Fibroblast of lung (primary cell): ENCODE data around the gene CHN1. TPM values are rescaled to one million over a fixed set of nuclear protein-coding genes. Genes with fewer than 3 reads are reported as not detected.

Experiments
- DNase-seq, 2 donors: peaks; one replicate each; pipeline versions ENCODE4 v3.0.0 to v3.0.0-alpha.2; 2010; ENCODE audit warnings: low read depth in 2 of 2
- H2AFZ ChIP-seq: 2 replicates; pipeline ENCODE4 v1.5.1; 2012; ENCODE audit warnings: low read length, control low read depth, inconsistent platforms
- H3K27ac ChIP-seq: 2 replicates; pipeline ENCODE4 v1.5.1; 2011; ENCODE audit warnings: low read length, control low read depth; ENCODE audit not compliant: insufficient read depth
- H3K27me3 ChIP-seq: 2 replicates; pipeline ENCODE4 v1.5.1; 2011; ENCODE audit warnings: mild to moderate bottlenecking, low read length; ENCODE audit not compliant: control insufficient read depth, insufficient read depth
- H3K36me3 ChIP-seq: 2 replicates; pipeline ENCODE4 v1.5.1; 2011; ENCODE audit warnings: low read length; ENCODE audit not compliant: control insufficient read depth, insufficient read depth
- H3K4me1 ChIP-seq: 2 replicates; pipeline ENCODE4 v1.5.1; 2011; ENCODE audit warnings: low read length; ENCODE audit not compliant: control insufficient read depth, insufficient read depth; ENCODE audit errors: extremely low read depth
- H3K4me2 ChIP-seq: 2 replicates; pipeline ENCODE4 v1.5.1; 2011; ENCODE audit warnings: low read length, control low read depth; ENCODE audit not compliant: insufficient read depth; ENCODE audit errors: extremely low read depth
- H3K4me3 ChIP-seq, 4 experiments: fragments of 200-600 bp in 1 of 4; sonication (generic) in 1 of 4; replicated peaks in 1 of 4; 2 replicates each; pipeline ENCODE4 v1.5.1; 2011 to 2016; ENCODE audit warnings: low read length in 4 of 4, low read depth in 3 of 4, mild to moderate bottlenecking in 3 of 4, control low read depth in 2 of 4, inconsistent platforms in 1 of 4, mixed read lengths in 1 of 4; ENCODE audit not compliant: insufficient read depth in 1 of 4; ENCODE audit errors: control extremely low read depth in 1 of 4
- H3K79me2 ChIP-seq: 2 replicates; pipeline ENCODE4 v1.5.1; 2012; ENCODE audit warnings: mild to moderate bottlenecking, low read length, inconsistent platforms; ENCODE audit not compliant: control insufficient read depth, insufficient read depth
- H3K9ac ChIP-seq: 2 replicates; pipeline ENCODE4 v1.5.1; 2011; ENCODE audit warnings: mild to moderate bottlenecking, low read length, control low read depth; ENCODE audit not compliant: insufficient read depth
- H3K9me3 ChIP-seq: 2 replicates; pipeline ENCODE4 v1.5.1; 2012; ENCODE audit warnings: low read depth, low read length; ENCODE audit not compliant: control insufficient read depth, insufficient read depth
- H4K20me1 ChIP-seq: 2 replicates; pipeline ENCODE4 v1.5.1; 2011; ENCODE audit warnings: low read length; ENCODE audit not compliant: control insufficient read depth, insufficient read depth; ENCODE audit errors: extremely low read depth
- CTCF ChIP-seq, 2 donors: IDR thresholded peaks in 1 of 2; conservative IDR thresholded peaks in 1 of 2; 1 replicate in 1 of 2; 2 replicates in 1 of 2; pipeline ENCODE4 v1.5.1; 2011 to 2012; ENCODE audit warnings: low read length in 2 of 2, control low read depth in 1 of 2, inconsistent platforms in 1 of 2, low read depth in 1 of 2, mild to moderate bottlenecking in 1 of 2
- EZH2 ChIP-seq: IDR thresholded peaks from 2 replicates; pipeline ENCODE4 v1.5.1; 2012; ENCODE audit warnings: low read length, control low read depth, mild to moderate bottlenecking; ENCODE audit errors: missing control alignments
- polyA plus RNA-seq, 2 donors: library from polyadenylated mRNA; depleted of rRNA in 1 of 2; stranded (reverse) in 1 of 2; unstranded in 1 of 2; fragments of >200 nt; gene quantifications; 2 replicates each; pipeline ENCODE4 v1.2.1, GENCODE V29; 2011 to 2012; ENCODE audit warnings: missing spikeins in 1 of 2
- total RNA-seq: library from RNA; depleted of rRNA; stranded (reverse); fragments of >200 nt; gene quantifications from 2 replicates; pipeline ENCODE4 v1.2.1, GENCODE V29; 2014

Gene CHN1
- total and polyA plus RNA-seq, 2 donors (not counting 1 experiment from before 2014, with no cell fraction given), result 203 to 904 TPM

GRCh38 chr2:174846941-174847938, 157.9 kb downstream of the CHN1 start:
- H3K36me3 ChIP-seq, result no peaks in the 10 kb centered on the region
- H3K9ac ChIP-seq, result peak overlapping the region; percentile 60
- H3K27ac ChIP-seq, result peak overlapping the region; percentile 77
- TF ChIP-seq EZH2 (no peak), CTCF (conservative IDR thresholded peaks at IDR 0.05 in 1 of 2, IDR thresholded peaks at IDR 0.05 in 1 of 2; ENCODE audit: low read depth in 1 of 2, low read length in 2 of 2) (no peak)
- peak; percentile 97 to 98 for DNase-seq
- H3K4me3 ChIP-seq, result peak overlapping the region; percentile 58 to 92 (median 70)
- H4K20me1 ChIP-seq, result no peaks in the 10 kb centered on the region
- H3K4me2 ChIP-seq, result peak overlapping the region; percentile 79
- H3K4me1 ChIP-seq, result no peaks in the 10 kb centered on the region
- H3K27me3 ChIP-seq, result no peaks in the 10 kb centered on the region
- H3K79me2 ChIP-seq, result peaks cover 51% of the 10 kb centered on the region
- H3K9me3 ChIP-seq, result no peaks in the 10 kb centered on the region
- no peak overlapping the region for H2AFZ ChIP-seq

GRCh38 chr2:174846218-174846617, 159.0 kb downstream of the CHN1 start:
- peaks cover 2% of the 10 kb centered on the region for H3K4me1 ChIP-seq
- peak in 1 of 2 donors; percentile 60 for DNase-seq

GRCh38 chr2:174844295-174844708, 160.9 kb downstream of the CHN1 start:
- Histone ChIP-seq H3K9ac (peak overlapping the region; percentile 60), H4K20me1 (no peaks in the 10 kb centered on the region), H3K4me3 (peak overlapping the region; percentile 58 to 92 (median 70)), H3K36me3 (no peaks in the 10 kb centered on the region), H2AFZ (no peak overlapping the region), H3K4me1 (peaks cover 8% of the 10 kb centered on the region), H3K9me3 (no peaks in the 10 kb centered on the region), H3K4me2 (peak overlapping the region; percentile 67), H3K27me3 (no peaks in the 10 kb centered on the region), H3K79me2 (peaks cover 80% of the 10 kb centered on the region), H3K27ac (peak overlapping the region; percentile 39)
- no peak for DNase-seq
- no peak for TF ChIP-seq CTCF (conservative IDR thresholded peaks at IDR 0.05 in 1 of 2, IDR thresholded peaks at IDR 0.05 in 1 of 2; ENCODE audit: low read depth in 1 of 2, low read length in 2 of 2)
- no peak for TF ChIP-seq EZH2

More at GRCh38 chr2:174846218-174846617, 159.0 kb downstream of the CHN1 start:
- Histone ChIP-seq H3K79me2 (peaks cover 61% of the 10 kb centered on the region), H3K36me3 (no peaks in the 10 kb centered on the region), H3K4me3 (peak overlapping the region; percentile 58 to 92 (median 70)), H3K9ac (peak overlapping the region; percentile 60), H2AFZ (no peak overlapping the region), H4K20me1 (no peaks in the 10 kb centered on the region), H3K9me3 (no peaks in the 10 kb centered on the region), H3K4me2 (peak overlapping the region; percentile 79), H3K27ac (peak overlapping the region; percentile 77), H3K27me3 (no peaks in the 10 kb centered on the region)
- TF ChIP-seq EZH2, result no peak
